Measurements from ENCODE around the gene FER.

- TF ChIP-seq, protein P1, sequence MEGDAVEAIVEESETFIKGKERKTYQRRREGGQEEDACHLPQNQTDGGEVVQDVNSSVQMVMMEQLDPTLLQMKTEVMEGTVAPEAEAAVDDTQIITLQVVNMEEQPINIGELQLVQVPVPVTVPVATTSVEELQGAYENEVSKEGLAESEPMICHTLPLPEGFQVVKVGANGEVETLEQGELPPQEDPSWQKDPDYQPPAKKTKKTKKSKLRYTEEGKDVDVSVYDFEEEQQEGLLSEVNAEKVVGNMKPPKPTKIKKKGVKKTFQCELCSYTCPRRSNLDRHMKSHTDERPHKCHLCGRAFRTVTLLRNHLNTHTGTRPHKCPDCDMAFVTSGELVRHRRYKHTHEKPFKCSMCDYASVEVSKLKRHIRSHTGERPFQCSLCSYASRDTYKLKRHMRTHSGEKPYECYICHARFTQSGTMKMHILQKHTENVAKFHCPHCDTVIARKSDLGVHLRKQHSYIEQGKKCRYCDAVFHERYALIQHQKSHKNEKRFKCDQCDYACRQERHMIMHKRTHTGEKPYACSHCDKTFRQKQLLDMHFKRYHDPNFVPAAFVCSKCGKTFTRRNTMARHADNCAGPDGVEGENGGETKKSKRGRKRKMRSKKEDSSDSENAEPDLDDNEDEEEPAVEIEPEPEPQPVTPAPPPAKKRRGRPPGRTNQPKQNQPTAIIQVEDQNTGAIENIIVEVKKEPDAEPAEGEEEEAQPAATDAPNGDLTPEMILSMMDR (IDR thresholded peaks at IDR 0.05): no peak
- no peak for TF ChIP-seq POLR2A (IDR thresholded peaks at IDR 0.05)
Measured at GRCh38 chr5:109146591-109146990, 398.9 kb downstream of the FER start.
